Activated CD4-positive, alpha-beta T cell treated with anti-CD3 and anti-CD28 coated beads, Interleukin-2, Interleukin-6, amounts not matched to agents 100 ng/mL and 50 ng/mL, durations not matched to agents 16 hours and 8 hours (primary cell): ENCODE results near the gene ARHGEF33.
A peak's percentile ranks its signal among the peaks of the same experiment; 100 is the strongest.

Experiments
- DNase-seq: peaks from one replicate; pipeline ENCODE4 v3.0.0-alpha.2; 2020

The ARHGEF33 gene

DNA sequence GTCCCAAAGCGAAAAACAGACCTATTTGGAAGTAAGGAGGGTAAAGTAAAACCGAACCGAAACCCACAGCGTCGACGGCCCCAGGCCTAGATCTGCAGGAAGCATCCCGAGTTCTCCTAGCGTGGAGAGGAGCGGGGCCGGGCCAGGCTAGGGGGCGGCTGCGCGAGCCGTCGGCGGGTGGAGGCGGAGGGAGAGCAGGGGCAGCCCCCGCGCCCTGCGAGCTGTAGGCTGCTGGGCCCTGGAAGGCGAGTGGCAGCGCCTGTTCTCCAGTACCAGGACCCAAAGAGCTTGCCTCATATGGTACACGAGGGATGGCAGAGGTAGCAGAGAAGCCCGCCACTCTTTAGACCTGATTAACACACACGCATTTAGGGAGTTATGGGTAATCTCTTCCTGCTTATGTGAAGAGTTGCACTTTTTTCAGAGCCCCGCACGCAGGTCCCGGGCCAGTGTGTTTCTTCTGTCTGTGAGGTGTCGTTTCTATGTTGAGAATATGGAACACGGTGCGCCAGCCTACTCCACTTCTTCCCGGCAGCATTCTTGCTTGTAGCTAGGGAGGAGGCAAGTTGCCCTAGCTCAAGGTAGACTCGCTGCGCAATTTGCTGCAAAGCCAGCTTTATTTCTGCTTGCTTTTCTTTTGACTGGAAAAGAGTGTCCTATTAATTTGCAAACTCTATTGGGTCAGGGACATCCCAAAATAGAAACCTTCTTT is 71.1 kb downstream of the ARHGEF33 start:
- DNase-seq = no peak

DNA sequence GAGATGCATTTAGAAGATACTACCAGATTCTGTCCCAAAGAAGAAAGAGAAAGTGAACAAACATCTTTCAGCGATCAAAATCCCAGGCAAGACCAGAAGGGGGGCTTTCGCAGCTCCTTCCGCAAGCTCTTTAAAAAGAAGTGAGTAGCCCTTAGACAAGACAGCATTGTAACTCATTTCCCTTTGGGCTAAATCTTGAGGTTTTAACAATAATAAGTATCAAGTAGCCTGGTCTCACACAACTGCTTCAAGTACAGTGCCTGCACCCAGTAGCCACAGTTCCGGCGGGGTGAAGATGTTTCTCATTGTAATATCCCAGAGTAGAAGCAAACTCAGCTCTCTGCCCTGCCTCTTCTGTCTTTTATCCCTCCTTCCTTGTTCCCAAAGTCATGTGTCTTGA is 76.3 kb downstream of the ARHGEF33 start:
- no peak for DNase-seq

DNA sequence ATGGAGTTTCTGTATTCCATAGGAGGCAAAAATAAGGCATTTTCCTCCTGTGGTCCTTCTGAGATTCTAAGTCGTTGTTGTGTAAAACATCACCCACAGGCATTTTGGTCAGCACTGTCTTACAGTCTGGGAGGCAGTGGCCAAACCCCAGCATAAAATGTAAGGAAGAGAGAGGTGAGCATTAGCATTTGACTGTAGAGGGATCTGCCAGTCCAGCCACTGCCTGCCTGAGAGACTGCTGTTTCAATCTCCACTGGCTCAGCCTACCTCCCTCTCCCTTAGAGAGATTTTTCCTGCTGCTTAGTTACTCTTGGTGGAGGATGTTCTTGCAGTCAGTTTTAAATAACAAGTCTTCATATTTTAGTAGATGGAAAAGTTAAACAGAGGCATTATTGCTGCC is 77.0 kb downstream of the ARHGEF33 start:
- no peak for DNase-seq

DNA sequence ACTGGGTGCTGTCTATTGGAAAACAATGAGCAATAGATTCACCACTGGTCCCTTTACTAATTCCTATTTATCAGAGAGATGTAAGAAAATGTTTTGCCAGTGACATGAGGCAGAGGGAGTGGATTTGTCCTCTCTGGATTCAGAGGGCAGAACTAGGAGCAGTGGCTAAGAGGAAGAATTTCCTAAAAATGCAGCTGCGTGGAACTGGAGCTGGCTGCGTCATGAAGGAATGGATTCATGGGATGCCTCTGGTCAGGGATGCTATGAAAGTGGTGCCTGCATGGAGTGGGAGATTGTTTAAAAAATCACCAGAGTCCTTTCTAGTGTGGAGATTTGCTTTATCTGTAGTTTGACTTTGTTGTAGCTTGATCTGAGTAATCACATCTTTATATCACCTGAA is 78.3 kb downstream of the ARHGEF33 start:
- no peak for DNase-seq

DNA sequence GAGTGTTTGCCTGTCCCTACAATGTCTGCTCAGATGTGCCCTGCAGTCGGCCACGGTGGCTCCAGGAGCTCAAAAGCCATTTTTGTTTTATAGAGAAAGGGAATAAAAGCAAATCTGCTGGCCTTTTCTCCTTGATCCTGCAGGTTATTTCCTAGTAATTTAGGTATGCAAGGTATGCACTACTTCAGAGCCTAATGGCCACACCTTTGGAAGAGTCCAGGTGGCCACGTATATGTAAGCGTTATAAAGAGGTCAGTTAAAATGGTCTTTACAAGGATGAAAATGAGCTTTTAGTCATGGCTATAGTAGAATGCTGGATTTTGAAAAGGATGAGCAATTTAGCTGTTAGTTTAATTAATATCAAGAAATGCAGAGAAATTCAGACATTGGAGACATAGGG is 81.7 kb downstream of the ARHGEF33 start:
- no peak for DNase-seq

DNA sequence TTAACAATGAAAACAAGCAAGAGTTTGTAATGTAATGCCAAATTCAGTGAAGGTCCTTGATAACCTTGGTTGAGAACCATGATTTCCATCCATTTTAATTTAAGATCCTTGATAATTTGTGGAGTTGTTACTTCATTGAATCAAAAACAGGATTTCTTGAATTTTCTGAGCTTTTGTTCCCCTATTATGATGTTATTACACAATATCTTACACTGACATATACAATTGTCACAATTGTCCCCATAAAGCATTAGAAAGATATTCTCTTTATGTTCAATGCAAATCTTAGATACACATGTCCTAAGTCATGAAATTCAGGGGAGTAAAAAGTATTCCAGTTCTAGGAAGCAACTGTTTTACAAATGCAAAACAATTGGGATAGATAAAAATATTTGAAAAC is 83.6 kb downstream of the ARHGEF33 start:
- DNase-seq = no peak

DNA sequence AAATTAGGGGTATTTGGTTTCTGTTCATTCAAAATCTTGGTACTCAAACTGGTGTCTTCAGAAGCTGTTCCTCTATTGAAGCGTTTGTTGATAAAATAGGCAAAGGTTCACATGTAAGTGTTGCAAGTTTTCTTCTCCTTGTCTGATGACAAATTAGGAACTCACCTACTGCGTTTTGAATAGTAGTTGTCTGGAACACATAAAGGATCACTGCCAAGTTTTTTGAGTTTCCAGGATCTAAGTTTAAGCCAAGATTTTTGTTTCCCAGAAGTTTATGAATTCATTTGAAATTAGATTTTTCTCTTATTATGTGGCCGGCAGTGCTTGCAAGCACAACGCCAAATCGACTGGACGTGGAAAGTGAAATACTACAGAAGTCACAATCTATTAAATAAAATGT is 85.4 kb downstream of the ARHGEF33 start:
- no peak for DNase-seq

DNA sequence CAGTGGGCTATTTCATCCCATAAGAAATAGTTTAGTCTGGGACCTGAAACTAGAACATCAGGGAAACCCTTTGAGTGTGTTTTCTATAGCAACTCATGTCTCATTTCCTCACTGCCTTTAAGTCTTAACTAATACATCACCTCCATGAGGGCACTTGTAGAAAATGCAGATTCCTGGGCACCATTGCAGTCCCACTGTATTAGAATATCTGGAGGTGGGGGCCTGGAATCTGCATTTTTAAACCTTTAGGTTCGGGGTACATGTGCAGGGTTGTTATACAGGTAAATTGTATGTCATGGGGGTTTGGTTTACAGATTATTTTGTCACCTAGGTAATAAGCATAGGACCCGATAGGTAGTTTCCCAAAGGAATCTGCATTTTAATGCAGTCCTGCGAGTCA is 87.4 kb downstream of the ARHGEF33 start:
- DNase-seq = no peak

DNA sequence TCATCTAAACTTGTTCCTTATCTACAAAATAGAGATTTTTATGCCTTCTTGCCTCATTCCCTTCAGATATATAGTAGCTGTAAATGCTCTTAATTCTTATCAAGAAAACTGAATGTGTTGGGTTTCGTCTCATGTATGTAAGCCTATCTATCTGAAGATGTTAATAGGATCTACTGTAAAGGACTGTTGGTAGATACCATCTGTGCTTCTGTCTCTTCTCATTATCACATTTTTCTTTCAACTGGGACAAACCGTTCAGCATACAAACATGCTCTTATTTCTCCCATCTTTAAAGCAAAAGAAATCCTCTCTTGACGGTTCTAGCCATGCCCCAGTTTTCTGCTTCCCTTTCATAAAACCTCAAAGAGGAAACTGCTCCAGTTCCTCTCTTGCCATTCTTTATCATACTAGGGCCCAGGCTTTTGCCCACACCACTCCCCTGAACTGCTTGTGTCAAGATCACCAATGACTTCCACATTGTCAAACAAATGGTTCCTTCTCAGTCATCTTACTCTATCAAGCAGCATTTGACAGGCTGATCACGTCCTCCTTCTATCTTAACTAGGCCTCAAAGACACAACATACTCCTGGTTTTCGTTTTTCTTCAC is 88.7 kb downstream of the ARHGEF33 start:
- DNase-seq = no peak

DNA sequence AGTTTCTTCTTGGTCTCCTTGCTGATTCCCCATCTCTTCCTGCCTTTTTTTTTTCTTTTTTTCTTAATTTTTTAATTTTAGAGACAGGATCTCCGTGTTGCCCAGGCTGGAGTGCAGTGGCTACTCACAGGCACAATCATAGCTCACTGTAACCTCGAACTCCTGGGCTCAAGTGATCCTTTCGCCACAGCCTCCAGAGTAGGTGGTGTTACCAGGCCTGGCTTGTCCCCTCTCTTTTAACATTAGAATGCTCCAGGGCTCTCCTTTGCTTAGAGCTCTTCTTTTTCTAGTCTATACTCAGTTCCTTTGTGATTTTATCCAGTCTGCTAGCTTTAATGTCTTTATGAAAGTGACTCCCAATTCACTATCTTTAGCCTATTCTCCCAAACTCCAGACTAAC is 89.2 kb downstream of the ARHGEF33 start:
- no peak for DNase-seq

DNA sequence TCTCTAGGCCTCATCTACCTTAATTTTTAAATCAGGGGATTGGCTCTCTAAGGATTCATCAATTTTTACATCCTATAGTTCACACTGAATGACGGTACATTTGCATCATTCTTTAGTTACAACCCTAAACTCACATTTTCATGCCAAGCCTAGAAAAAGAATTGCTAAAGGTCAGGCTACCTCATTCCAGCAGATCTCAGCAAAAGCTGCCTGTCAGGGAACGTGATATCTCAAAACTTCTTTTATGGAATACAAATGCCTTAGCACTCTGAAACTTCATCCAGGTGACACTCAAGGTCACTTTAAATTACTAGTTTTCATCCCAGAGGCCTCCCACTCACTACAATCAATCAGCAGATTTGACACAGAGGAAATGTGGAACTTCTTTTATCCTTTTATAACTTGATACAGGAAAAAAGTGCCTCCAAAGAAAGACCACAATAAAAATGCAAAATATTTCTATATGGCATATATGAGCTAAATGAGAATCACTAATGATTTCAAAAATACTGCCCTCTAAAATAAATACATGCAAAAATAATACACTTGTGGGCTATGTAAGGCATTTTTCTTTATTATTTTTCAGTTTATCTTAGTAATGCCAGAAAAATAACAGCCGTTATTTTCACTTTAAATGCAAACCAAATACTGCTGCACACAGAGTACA is 91.5 kb downstream of the ARHGEF33 start:
- no peak for DNase-seq

DNA sequence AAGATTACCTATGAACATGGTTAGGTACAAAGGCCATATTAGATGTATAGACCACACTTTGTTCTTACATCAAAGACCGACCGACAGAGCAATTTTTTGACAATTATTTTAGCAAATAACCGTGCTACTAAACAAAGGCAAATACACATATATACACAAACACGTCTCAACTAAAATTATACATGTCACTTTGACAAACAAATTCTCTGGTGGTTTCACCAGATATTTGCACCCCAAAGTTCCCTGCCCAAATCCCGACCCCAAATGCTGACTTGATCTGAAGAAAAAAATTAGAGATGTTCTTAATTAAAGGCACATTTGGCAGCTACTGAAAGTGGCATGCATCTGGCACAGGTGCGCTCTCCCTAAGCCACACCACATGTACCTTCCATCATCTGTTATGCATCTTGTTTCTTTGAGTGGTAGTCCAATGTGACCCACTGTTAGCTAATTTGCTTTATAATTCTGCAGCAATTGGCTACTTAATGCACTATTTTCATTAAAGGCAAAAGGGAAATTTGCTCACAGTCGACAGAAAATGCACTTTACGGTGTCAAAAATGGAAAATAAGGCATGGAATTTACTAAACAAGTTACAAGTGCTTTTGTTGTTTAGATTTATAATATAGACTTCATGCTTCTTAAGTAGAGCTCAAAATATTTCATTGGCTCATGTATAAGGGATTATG is 92.1 kb downstream of the ARHGEF33 start:
- DNase-seq = no peak

DNA sequence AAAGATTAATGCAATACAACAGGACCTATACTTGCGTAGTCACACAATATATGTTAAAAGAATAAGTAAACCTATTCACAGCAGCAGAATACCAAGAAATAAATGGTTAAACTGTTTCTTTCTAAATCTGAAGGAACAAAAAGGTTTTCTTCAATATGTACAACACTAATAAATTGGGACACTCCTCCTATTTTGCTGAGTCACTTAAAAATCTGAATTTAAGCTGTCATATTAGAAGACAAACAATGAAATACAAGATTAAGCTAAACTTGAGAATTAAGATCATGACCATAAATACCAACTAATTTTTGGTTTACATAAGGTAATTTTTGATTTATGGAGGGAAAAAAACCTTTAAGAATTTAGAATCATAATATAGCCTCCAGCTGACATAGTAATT is 92.8 kb downstream of the ARHGEF33 start:
- DNase-seq = no peak

DNA sequence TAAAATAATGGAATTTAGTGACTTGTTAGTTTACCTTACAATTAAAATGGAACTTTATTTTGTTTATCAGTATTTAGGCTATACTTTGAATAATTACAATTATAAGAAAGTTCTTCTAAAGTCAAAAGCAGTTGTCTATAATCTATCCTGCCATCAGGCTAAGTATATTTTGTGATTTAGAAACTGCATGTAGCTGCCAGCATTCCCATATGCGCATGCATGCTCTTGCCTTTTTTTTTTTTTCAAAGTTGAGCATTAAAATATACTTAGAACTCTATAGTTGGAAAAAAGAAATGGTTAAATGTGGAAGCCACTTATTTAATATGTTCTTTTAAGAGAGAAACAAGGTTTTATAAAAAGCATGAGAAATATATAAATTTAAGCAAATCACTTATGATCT is 99.0 kb downstream of the ARHGEF33 start:
- no peak for DNase-seq

DNA sequence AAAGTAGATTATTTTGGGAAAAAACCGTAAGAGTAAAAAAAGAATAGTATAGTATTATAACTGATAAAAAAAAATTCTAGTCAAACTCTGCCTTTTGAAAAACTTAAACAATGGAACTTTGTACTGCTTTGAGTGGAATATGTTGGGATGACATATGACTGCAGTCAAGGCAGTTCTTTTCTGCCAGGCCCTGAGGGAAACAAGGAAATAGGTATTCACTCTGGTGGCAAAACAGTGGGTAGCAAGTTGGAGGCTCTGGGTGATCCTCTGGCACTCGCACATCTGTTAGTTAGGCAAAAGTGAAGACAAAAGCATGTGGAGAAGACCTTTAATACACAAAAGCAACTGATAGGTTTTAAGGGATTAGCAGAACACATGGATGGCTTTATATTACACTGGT is 102.2 kb downstream of the ARHGEF33 start:
- DNase-seq = no peak

DNA sequence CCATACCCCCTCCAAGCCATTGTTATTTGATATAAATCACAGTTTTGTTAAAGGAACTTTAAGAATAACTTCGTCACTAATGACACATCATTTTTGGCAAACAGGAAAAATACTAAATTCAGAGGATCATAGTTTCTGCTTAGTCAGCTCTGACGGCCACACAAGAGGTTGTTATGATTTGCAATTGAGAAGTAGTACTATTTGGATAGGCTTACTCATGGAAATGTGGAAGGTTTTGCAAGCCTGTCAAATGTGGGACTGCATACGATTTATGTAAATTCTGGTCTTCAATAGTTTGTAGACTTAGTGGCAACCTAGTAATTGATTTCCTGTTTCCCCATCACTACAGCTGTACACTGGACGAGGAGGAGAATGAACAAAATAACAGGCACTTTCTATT is 108.1 kb downstream of the ARHGEF33 start:
- DNase-seq = no peak

DNA sequence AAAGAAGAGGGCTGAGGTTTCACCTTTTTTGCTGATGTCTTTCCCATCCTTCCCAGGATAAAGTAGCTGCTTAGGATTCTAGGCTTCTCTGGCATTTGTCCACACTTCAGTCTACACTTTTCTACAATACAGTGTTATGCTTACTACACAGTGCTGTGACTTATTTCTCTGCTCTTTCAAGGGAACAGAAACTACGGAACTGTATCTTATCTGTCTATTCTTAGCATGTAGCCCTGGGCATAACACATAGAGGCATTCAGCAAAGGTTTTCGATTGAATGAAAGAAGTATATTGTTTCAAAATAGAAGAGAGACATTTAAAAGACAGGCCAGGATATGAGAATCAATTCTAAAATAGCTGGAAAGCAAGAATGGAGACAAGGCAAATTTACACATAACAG is 110.9 kb downstream of the ARHGEF33 start:
- no peak for DNase-seq

DNA sequence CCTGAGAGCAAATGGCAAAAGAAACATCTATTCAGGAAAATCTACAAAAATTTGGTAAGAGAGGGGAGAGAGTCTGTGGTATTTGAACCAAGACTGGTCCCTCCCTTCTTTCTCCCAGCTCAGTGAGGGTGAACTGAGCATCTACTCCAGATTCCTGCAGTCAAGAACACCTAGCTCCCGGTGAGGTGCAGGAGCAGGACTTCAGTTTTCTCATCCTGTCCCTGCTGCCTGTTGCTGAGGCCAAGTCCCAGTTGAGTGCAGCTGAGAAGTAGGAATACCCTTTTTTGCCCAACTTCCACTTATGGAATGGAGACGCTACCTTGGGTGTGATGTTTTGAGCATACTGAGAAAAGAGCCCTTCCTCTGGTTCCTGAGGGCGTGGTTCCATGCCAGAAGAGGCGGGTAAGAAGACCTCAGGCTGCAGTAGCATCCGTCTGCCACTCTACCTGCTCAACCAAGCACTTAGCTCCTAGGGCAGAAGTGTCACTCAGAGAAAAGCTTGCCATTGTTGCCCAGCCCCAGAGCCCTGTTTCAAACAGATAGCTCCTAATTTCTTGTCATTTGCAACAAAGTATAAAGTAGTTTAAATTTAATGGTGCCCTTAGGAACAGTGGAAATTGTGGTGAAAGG is 118.3 kb downstream of the ARHGEF33 start:
- DNase-seq = no peak

DNA sequence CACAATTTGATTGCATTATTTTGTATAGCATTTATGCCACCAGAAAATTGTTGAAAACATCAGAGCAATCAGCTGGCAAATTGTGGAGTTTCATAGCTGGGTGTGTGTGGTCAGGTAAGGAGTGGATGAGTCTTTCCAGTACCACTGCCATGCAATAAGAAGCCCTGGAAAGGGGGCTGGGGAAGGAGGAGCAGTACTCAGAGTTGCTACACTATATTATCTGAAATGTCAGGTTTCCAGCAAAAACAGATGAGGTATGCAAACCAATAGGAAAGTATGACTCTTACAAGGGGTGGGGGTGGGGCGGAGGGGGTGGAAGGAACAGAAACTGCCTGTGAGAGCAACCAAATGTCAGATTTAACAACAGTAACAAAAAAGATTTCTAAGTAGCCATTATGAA is 119.0 kb downstream of the ARHGEF33 start:
- peak; percentile 11 for DNase-seq

DNA sequence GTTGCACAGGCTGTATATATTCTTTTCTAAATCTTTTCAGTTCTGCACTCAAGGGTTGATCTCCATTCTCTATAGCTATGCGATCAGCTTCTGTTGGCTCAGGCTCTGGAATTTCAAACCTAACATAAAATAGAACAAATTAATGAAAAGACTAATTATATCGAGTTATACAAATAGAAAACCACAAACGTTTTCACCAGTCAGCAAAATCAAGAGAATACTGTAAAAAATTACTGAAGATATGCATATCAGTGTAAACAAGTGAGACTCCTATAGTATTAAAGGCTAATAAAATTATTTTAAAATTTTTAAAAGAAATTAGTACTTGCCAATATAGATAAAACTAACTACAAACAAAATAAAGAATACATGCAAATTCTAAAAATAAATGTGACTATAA is 124.2 kb downstream of the ARHGEF33 start:
- DNase-seq = no peak

DNA sequence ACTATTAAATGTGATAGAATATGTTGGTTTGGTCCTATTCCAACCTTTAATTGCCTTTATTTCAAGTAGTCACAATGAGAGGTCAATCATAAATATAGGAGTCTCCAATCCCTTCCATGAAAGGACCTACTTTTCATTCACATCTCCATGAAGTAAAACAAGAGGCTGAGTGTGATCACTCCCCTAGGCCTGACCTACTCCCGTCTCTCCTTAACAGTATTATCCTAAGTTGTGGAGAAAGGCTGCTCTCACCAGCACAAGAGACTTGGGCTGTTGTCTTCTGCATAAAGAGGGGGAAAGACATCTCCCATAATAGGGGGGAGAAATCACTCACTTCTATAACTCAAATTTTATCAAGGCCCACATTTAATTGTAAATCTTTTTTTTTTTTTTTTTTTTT is 125.7 kb downstream of the ARHGEF33 start:
- DNase-seq = no peak

DNA sequence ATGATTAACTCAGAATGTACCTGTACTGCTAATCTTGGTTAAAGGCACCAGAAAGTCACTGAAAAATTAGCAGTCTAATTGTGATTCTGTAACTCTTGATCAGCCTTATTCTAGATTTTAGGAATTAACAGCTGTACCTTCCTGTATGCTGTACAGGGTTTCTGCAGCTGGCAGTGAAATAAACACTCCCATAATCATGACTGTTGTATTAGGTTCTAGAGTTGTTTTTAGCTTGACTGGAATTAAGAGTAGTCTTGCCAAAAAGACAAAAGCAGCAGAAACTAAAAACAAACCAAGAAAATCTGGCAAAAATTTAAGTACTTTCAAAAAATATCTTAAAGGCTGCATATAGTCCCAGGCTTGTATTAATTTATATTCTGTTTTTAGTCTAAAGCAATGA is 127.7 kb downstream of the ARHGEF33 start:
- DNase-seq = no peak

DNA sequence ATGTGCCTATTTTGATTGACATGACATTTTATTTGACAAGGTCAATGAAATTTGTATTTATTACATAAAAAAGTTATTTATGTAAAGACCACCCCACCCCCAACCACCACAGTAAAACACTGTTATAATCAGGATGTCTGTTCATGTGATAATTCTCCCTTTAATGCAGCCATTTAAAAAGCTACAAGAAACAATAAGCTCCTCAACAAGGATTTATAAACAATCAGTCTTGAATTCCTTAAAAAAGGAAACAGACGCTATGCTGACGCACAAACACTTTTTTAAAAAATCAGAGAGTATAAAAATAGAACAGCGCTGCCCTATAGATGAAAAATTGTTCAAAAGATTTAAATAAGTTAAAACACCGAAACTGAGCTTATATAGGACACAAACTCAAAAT is 129.0 kb downstream of the ARHGEF33 start:
- no peak for DNase-seq

DNA sequence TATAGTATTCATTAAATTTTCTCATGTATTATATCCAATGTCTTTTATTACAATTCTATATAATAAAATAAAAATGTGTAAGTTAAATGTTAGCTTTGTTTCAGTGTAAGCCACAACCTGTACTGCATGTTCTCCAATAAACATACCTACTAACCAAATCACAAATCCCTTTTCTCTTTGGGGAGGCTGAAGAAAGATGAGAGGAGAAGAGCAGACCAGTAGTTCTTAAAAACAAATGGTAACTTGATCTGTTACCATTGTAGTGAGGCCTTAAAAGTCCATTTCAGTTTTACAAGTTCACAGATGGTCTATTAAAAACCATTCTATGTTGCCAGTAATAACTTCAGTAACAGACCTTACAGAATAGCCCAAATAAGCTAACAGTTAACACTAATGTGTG is 130.7 kb downstream of the ARHGEF33 start:
- DNase-seq = no peak
